HG02938 (cell line): ENCODE results near the gene ABLIM2.

ENCODE experiments used
- ATAC-seq: cut with Tn5 transposase; IDR thresholded peaks from one replicate; pipeline ENCODE4 v1.9.1; 2021; ENCODE audit warnings: mild to moderate bottlenecking, moderate library complexity; ENCODE audit not compliant: unreplicated experiment

The ABLIM2 gene

DNA sequence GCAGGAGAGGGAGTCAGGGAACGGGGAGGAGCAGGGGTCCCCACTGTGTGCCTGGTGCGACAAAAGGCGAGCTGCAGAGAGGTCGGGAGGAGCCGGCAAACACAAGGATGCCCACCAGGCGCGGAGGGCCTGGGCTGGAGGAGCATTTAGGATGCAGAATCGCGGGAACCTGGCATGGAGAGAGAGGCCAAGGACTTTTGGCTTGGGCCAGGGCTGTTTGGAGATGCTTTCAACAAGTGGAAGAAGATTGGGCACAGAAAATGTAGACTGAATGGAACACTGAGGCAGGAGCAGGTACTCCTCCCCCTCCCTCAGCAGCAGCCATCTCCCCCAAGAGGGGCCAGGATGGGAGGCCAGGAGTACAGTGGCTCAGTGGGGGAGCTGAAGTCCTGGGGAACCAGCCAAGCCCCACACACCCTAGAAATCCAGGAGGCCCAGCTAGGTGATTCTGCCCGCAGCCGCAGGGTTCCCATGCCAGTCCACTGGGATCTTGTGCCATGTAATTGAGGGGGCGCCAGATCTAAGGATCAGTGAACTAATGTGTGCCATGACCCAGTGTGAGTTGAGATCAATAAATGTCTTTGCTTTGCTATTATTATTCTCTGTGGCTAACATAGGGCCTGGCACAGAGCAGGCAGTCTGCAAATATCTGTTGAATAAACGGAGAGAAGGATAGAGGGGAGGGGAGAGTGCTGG, 1.1 kb upstream of the ABLIM2 start:
- ATAC-seq, result no peak

DNA sequence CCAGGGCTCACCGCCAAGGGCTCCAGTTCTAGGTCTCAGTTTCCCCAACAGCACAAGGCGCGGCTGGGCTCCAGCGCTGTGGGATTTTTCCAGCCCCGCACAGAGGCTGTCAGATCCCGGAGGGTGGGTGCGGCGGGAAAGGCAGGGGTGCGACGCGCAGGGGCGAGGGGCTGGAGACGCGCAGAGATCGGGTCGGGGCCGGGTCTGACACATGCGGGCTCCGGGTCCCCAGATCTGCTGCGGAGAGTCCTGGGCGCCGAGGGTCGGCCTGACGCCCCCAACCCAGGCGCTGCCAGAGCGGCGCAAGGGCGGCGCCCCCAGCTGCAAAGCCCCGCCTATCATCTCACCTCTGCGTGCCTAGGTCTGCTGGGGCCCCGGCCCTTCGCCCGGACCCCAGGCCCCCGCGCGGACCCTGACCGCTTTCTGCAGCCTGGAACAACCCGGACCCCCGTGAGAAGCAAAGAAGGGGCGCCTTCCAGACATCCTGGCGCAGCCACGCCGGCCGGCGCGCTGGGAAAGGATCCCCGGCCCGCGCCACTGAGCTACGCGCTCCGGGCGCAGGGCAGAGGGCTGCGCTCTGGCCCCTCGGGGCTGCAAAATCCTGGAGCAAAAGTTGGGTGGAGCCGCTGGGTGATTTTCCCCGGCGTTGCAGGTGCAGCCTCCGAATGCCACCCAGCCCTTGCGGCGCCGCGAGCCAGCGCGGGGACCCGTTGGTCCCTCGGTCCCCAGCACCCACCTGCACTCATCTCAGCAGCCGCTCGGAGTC, 486 bp downstream of the ABLIM2 start:
- ATAC-seq, result no peak

- no peak for ATAC-seq
These were observed 1.1 kb downstream of the ABLIM2 start for GRCh38 chr4:8157496-8157895.

DNA sequence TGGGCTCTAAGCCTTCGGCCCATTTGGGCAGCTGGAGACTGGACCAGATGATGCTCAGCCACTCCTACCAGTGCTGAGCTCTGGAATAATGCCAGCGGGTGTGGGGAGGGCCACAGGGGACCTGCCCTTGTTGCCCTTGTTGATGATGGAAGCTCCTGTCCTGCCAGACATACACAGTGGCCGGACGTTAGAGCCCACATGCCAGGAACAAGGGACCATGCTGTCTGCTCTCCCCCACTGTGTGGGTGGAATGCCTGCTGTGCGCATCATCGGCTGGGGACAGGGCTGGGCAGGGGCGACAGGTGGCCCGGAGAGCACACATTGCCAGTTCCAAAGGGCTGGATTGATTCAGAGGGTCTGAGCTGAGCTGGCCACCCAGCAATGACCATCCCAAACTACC, 2.0 kb downstream of the ABLIM2 start:
- ATAC-seq, result no peak

GRCh38 chr4:8155660-8156421, 2.8 kb downstream of the ABLIM2 start:
- ATAC-seq, result no peak

DNA sequence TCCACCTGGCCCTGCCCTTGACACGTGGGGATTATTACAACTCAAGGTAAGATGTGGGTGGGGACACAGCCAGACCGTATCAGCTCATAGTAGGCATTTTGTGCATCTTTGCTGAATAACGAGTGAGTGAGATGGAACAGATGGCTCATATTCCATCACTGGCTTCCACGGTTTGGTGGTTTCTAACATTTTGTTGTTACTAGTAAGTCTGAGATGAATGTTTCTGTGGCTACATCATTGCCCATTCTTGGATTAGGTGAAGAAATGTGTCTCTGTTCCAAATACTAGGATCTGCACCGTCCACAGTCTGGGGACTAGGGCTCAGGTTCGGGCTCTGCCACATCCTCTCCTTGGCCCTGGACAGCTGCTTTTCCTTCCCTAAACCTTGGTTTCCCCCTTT, 3.6 kb downstream of the ABLIM2 start:
- ATAC-seq, result no peak

DNA sequence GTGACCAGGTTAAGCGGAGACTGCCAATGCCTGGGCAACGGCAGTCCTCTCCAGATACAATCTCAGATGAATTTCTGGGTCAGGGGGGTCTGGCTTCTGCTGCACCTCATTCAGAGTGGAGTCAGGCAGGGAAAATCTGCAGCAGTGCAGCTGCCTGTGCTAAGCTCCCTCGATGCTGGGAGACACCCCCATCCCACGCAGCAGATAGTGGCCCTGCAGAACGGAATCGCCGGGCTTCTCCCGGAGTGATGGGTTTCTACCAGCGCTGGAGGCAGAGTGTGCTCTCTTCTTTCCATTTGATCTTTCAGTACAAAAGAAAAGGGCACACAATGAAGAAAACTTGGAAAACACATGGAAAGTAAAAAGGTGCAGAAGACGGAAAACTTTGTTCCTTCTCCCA, 5.2 kb downstream of the ABLIM2 start:
- no peak for ATAC-seq

DNA sequence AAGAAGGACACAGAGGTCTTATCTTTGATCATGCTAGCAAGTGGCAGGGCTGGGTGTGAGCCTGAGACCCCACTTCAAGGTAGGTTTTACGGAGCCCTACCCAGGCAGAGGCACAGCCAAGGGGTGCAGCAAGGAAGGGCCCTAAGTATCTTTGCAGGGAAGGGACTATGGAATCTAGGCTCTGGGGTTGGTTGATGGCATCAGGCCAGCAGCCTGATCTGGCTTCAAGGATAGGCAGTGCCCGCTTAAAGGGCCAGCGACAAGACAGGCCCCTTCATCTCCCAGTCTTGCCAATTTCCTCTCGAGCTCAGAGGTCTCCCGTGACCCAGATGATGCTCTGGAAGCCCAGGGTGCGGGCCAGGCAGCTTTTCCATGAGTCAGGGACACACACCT, 5.8 kb downstream of the ABLIM2 start:
- ATAC-seq, result no peak

DNA sequence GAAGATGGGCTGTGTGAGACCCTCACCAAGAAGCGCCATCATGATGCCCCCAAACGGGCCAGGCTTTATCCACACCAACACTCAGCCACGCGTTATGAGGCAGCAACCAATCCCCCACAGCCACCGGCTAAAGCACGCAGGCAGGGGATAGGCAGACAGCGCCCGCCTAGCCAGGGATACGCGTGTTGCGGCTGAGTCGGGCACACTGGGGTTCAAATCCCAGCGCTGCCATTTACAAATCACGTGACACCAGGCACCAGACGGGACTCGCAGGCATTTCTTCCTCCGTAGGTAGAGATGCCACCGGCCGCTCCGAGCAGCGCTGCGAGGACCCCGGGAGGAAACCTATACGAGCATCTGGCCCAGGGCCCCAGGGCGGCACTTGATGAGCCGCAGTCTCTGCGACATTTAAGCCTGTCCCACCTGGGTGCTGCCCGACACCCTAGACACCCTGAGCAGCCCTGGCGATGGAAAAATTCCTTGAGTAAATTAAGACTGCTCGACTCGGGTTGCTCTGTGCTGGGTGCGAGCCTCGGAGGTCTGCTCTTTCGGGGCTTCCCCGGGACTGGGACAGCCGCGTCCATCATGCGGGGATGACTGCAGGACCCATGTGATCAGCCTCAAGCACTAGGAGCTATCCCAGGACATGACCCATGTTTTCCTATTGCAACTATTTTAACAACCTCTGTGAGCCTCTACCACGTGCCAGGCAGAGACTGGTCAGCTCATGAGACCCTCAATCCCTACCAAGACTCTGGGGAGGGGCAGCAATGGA, 6.3 kb downstream of the ABLIM2 start:
- ATAC-seq, result no peak

DNA sequence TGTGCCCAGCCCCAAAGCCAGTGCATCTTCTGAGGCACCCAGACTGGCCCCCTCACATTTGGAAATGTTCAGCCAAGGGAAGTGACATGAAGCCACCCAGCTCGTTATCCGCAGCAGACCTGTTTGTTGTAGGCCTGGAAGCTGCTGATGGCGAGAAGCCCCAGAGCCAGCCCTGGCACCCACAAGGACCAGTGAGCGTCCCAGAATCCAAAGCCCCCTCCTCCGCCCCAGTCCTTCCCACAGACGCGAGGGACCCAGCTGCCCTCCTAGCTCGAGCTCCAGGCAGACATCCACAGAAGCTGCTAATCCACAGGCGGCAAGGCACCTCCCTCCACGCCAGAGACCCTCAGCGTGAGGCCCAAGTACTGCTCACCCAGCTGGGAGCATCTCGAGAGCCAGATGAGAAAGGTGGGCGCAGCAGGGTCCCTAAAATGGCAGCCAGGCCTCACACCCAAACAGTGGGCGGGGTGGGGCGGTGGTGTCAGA, 7.4 kb downstream of the ABLIM2 start:
- no peak for ATAC-seq

DNA sequence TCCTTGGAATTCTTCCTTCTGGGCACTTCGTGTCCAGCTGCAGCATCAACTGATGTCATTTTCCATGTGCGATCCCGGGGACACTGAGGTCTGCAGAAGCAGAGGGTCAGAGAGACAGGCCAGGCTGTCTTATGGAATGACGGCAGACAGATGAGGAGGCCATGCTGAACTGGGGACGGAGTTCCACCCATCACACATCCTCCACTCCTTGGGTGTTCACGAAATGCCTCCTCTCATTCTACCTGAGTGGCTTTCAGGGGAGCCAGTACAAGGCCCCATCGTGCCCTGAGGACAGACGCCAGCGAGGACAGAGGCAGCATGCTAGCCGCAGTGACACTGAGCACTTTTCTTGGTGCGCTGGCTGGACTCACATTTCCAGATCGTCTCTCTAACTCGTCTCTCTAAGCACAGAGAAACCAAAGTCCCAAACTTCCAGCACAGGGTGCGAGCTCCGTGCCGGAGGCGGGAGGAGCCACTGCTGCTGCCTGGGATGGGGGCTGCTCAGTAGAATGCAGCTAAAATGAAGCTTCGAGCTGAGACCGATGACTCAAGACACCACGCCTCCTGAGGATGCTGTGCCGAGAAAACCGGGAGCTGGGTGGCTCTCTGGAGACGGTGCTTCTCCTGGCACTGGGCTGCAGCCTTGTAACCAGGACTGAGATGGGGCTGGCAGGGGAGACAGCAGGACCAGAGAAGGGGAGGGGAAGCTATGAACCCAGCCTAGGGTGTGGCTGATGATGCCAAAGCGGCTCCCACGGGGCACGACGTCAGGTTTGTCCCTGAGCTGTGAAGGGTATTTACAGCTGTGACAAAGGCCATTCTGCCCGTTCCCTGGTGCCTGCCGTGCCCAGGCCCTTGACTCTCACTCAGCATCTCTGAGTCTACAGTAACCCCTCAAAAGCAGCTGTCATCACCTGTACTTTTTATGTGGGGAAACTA, 8.2 kb downstream of the ABLIM2 start:
- ATAC-seq, result no peak

GRCh38 chr4:8149664-8150063, 8.9 kb downstream of the ABLIM2 start:
- ATAC-seq, result no peak

- no peak for ATAC-seq
These were observed 9.7 kb downstream of the ABLIM2 start for GRCh38 chr4:8148785-8149435.

GRCh38 chr4:8148159-8148558, 10.5 kb downstream of the ABLIM2 start:
- ATAC-seq, result no peak

DNA sequence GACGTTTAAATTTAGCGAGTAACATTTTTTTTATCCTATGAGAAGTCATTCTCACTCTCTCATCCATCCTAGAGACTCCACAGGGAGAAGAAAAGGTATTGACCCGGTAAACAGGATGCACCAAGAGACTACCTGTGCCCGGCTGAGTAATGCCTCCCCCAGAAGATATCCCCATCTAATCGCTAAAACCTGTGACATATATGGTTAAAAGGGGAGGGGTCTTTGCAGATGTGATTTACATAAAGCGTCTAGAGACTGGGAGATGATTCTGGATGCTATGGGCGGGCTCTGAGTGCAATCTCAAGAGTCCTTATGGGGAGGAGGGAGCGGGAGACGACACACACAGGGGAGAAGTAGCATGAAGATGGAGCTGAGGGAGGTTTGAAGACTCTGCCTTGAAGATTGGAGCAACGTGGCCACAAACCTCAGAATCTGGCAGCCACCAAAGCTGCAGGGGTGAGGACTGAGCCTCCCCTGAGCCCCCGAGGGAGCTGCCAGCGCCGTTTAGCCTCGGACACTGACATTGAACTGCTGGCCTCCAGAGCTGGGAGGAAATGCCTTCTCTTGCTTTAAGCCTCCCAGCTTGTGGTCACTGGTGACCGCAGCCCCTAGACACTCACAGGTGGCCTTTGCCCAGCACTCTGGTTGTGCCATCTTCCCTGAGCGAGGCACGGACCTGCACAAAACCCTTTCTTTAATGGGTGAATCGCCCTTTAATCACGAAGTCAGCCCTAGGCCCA, 11.2 kb downstream of the ABLIM2 start:
- no peak for ATAC-seq

DNA sequence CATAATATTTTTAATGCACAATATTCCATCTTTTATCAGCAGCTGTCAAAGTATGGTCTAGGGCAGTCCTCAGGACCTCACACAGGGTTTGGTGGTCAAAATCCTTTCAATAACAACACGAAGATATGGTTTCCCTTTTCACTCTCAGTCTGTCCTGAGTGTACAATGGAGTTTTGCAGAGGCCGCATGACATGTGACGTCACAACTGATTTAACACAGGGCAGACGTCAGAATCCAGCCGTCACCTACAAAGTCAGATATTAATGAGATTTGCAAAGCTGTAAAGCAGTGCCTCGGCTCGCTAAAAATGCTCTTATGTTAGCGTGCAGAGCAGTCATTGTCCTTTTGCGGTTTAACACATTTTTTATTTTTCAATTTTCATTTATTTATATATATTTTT, 12.5 kb downstream of the ABLIM2 start:
- ATAC-seq, result no peak

GRCh38 chr4:8144359-8144758, 14.3 kb downstream of the ABLIM2 start:
- ATAC-seq, result no peak

- ATAC-seq, result no peak
These were observed 15.0 kb downstream of the ABLIM2 start for GRCh38 chr4:8143392-8144140.
